Measurements from ENCODE around the gene GID4.

GID4 gene

DNA sequence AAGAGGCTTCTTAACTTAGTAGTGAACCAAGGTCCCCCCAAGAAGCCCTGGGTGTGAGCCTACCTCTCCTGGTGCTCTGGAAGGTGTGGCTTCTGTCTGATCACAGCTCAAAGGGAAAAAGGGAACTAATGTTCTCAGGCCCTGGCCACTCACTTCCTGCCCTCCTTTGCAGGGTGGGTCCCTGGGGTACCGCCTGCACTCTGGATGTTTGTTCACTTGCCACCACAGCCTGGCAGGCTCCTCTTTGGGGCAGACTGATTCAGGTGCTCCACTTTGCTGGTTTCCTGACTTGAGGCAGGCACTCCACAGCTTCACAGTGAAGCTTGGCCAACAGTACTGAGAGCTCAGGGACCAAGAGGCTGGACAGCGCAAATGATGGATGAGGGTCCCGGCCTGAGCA, 63.4 kb downstream of the GID4 start:
- no peak for DNase-seq (ENCODE audit: low spot score)

GRCh38 chr17:18105027-18105426, 65.8 kb downstream of the GID4 start:
- no peak for DNase-seq (ENCODE audit: low spot score)

DNA sequence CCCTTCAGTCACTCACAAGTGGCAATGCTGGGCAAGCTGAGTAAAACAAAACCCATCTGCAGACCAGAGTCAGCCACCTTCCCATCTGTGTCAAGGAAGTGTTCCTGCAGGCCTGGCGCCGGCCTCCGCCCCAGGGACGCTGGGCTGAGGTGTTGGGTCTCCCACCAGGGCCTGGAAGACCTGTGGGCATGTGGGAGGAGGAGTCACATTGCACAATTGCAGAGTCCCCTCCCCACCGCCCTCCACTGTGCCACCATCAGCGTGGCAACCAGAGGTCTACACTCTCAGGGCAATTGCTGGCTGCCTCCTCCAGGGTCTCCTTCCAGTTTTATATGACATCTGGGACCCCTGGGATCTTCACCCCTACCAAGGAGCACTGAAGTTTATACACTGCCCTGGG, 66.4 kb downstream of the GID4 start:
- no peak for DNase-seq (ENCODE audit: low spot score)

GRCh38 chr17:18106211-18106610, 67.0 kb downstream of the GID4 start:
- no peak for DNase-seq (ENCODE audit: low spot score)

DNA sequence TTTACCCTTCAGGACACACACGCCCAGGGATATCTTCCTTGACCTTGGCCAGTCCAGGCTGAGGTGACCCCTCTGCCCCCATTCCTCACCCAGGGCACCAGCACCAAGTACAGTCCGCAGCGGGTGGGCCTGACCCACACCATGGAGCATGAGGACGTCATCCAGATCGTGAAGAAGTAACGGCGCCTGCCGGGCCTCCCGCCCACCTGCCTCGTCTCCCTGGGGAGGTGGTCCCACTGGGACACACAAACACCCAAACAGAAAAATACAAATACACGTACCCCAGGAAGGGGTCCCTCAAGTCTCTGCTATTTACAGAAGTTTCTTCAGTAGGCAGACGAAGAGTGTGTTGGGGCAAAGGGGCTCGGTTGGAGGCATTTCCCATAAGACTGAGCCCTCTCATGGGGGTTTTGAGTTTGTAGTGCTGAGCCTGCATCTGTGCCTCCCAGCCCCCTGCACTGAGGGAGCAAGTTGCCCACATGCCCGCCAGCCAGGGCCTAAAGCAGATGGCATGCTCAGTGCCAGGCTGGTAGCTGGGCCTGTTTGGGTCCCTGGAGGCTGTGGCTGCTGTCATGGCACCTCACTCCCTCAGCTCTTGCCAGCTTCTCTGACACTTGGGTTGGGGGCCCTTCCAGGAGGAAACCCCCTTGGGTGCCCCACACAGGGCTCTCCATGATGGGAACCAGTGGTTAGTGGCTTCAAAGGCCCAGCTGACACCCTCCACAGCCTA, 68.0 kb downstream of the GID4 start:
- no peak for DNase-seq (ENCODE audit: low spot score)

DNA sequence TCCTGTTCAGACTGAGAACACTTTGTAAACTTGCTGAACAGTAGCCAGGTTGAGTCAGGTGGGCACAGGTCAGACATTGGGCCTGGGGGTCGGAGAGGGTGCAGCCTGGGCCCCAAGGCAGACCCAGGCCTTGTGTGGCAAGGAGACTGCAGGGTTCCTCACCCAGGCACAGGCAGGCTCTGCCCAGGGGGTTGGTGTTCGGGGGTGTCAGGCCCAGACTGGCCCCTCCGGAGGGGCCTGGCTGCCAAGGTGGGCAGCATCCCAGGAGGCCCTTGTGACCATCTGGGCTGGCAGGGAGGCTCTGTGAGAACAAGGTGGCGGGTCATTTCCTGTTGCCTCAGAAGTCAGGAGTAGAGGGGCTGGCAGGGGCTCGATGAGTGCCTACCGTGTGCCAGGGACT, 68.8 kb downstream of the GID4 start:
- no peak for DNase-seq (ENCODE audit: low spot score)

DNA sequence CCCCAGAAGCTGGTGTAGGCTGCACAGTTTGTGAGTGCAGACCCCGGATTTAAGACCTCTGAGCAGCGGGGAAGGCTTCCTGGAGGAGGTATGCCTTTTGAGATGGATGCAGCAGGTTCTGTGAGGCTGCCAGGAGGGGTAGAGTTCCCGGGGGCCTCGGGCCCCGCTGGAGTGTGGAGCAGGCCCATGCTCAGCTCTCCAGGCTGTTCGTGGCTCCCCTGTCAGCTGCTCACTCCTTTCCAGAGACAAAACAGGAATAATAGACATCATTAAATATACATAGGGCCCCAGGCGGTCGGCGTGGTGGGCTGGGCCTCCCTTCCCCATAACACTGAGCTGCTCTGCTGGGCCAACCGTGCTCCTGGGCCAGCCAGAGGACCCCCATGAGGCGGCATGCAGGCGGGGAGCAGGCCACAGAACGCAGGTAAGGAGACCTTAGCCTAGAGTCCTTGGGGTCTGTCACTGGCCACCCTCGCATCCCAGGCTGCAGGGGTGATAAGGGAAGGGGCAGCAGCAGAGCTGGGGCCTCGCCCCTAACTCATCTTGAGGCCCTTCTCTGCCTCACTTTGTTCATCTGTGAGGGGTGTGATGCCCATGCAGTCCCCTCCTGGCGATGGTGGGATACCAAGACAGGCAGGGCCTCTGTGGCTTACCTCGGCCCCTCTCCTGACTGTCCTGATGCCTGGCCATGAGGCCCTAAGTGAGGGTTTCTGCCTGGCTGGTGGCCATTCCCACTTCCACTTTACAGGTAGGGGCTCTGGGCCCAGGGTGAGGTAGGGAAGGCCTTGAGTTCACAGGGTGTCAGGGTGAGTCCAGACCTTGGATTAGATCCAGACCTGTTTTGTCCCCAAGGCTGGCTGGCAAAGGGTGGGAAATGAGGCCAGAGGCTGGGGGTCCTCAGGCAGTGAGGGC, 69.4 kb downstream of the GID4 start, which contains the start of gene MYO15A:
Gene MYO15A (plus strand): TSS at position 356 of the 912 bp plus-strand sequence. CDS start 10,045 bp downstream, outside the sequence.
- no peak for DNase-seq (ENCODE audit: low spot score)

DNA sequence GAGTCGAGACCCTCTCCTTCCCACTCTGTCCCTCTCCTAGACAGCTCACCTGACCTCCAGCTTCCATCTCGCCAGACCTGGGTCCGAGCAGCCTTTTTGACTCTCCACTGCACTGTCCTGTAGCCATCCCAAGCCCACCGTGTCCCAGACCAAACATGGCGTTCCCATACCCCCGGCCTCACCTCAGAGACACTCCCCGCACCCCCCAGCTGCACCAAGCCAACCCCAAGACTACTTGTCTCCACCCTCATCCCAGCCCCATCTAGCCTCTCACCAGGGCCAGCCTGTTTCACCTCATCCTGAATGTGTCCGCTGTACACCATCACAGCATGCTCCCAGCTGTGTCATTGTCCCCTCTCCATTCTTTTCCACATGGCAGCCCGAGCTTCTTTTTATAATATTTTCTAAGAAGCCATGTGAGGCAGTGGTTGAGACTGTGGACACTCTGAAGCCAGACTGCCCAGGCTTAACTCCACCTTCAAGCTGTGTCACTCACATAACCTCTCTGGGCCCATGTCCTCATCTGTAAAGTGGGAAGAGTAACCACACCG, 70.8 kb downstream of the GID4 start:
- DNase-seq (ENCODE audit: low spot score) = no peak

- no peak for DNase-seq (ENCODE audit: low spot score)
These were observed 71.5 kb downstream of the GID4 start for GRCh38 chr17:18110636-18111145.

- DNase-seq (ENCODE audit: low spot score) = no peak
These were observed 72.2 kb downstream of the GID4 start for GRCh38 chr17:18111330-18111971.

DNA sequence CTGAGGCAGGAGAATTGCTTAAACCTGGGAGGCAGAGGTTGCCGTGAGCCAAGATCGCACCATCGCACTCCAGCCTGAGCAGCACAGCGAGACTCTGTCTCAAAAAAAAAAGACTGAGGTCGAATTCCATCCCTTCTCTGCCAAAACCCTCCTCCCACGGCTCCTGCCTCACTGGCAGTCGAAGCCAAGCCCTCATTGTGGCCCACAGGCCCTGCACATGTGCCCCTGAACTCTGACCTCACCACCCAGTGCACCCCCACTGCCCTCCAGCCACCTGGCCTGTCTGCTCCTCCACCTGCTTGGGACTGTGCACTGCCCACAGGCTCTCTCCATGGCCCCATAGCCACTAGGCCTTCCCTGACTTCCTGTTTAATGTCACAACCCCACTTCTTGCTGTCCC, 76.3 kb downstream of the GID4 start:
- DNase-seq (ENCODE audit: low spot score) = no peak

GRCh38 chr17:18116078-18116477, 76.9 kb downstream of the GID4 start:
- no peak for DNase-seq (ENCODE audit: low spot score)

GRCh38 chr17:18117533-18117932, 78.3 kb downstream of the GID4 start:
- DNase-seq (ENCODE audit: low spot score) = no peak
